ENCODE results near the gene STX5. TPM values are rescaled to one million over a fixed set of nuclear protein-coding genes. Genes with fewer than 3 reads are reported as not detected.
"Not testable (repeated sequence)": the region's sequence is repeated elsewhere in the genome, so short reads cannot be mapped to it uniquely, and the experiment has no call there.

Gene STX5
- total and polyA plus RNA-seq, 9 of the 15 experiments (the other 6 are each of a cell fraction or from before 2014, with no cell fraction given) = 2.8 to 28.6 (median 23.7) TPM

DNA sequence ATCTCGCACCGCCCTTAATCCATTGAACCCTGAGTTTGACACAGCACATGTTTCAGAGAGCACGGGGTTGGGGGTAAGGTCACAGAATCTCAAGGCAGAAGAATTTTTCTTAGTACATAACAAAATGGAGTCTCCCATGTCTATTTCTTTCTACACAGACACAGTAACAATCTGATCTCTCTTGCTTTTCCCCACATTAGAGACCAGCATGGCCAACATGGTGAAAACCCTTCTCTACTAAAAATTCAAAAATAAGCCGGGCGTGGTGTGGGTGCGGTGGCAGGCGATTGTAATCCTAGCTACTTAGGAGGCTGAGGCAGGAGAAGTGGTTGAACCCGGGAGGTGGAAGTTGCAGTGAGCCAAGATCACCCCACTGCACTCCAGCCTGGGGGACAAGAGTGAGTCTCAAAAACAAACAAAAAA lies 27.4 kb upstream of the STX5 start (continued):
- TF ChIP-seq, protein P1, sequence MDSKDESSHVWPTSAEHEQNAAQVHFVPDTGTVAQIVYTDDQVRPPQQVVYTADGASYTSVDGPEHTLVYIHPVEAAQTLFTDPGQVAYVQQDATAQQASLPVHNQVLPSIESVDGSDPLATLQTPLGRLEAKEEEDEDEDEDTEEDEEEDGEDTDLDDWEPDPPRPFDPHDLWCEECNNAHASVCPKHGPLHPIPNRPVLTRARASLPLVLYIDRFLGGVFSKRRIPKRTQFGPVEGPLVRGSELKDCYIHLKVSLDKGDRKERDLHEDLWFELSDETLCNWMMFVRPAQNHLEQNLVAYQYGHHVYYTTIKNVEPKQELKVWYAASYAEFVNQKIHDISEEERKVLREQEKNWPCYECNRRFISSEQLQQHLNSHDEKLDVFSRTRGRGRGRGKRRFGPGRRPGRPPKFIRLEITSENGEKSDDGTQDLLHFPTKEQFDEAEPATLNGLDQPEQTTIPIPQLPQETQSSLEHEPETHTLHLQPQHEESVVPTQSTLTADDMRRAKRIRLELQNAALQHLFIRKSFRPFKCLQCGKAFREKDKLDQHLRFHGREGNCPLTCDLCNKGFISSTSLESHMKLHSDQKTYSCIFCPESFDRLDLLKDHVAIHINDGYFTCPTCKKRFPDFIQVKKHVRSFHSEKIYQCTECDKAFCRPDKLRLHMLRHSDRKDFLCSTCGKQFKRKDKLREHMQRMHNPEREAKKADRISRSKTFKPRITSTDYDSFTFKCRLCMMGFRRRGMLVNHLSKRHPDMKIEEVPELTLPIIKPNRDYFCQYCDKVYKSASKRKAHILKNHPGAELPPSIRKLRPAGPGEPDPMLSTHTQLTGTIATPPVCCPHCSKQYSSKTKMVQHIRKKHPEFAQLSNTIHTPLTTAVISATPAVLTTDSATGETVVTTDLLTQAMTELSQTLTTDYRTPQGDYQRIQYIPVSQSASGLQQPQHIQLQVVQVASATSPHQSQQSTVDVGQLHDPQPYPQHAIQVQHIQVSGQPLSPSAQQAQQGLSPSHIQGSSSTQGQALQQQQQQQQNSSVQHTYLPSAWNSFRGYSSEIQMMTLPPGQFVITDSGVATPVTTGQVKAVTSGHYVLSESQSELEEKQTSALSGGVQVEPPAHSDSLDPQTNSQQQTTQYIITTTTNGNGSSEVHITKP (IDR thresholded peaks at IDR 0.05; ENCODE audit: partially characterized antibody) = peak; percentile 60
- TF ChIP-seq ZNF398 (CRISPR knock-in tag; IDR thresholded peaks at IDR 0.05) = 0 out of 2 replicates have a peak, but pooled peaks have one; percentile 33
- TF ChIP-seq, protein P2, sequence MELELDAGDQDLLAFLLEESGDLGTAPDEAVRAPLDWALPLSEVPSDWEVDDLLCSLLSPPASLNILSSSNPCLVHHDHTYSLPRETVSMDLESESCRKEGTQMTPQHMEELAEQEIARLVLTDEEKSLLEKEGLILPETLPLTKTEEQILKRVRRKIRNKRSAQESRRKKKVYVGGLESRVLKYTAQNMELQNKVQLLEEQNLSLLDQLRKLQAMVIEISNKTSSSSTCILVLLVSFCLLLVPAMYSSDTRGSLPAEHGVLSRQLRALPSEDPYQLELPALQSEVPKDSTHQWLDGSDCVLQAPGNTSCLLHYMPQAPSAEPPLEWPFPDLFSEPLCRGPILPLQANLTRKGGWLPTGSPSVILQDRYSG (tag; conservative IDR thresholded peaks at IDR 0.05; ENCODE audit: low read depth) = peak; percentile 89
- peak; percentile 66; the same call in 1 of the 2 replicates for TF ChIP-seq SMAD4 (CRISPR knock-in tag; conservative IDR thresholded peaks at IDR 0.05)
- peak; percentile 84 for TF ChIP-seq PTRF (tag; IDR thresholded peaks at IDR 0.05)
- TF ChIP-seq, protein P3, sequence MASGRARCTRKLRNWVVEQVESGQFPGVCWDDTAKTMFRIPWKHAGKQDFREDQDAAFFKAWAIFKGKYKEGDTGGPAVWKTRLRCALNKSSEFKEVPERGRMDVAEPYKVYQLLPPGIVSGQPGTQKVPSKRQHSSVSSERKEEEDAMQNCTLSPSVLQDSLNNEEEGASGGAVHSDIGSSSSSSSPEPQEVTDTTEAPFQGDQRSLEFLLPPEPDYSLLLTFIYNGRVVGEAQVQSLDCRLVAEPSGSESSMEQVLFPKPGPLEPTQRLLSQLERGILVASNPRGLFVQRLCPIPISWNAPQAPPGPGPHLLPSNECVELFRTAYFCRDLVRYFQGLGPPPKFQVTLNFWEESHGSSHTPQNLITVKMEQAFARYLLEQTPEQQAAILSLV (tag; IDR thresholded peaks at IDR 0.05) = 0 out of 2 replicates have a peak, but pooled peaks have one; percentile 41
- not testable (repeated sequence) for TF ChIP-seq NR4A1 (CRISPR knock-in tag; IDR thresholded peaks at IDR 0.05)
- peak; percentile 94 for TF ChIP-seq NR4A1 (tag; IDR thresholded peaks at IDR 0.05)
- TF ChIP-seq ZBTB17 (CRISPR knock-in tag; IDR thresholded peaks at IDR 0.05) = peak; percentile 77; the same call in 1 of the 2 replicates
- peak; percentile 86 for TF ChIP-seq ZNF311 (CRISPR knock-in tag; IDR thresholded peaks at IDR 0.05)
- 0 out of 2 replicates have a peak, but pooled peaks have one; percentile 70 for TF ChIP-seq ID3 (CRISPR knock-in tag; IDR thresholded peaks at IDR 0.05)
- peak; percentile 91 for TF ChIP-seq ID3 (tag; IDR thresholded peaks at IDR 0.05)
- peak; percentile 53 for TF ChIP-seq ILK (tag; IDR thresholded peaks at IDR 0.05; ENCODE audit: borderline replicate concordance, low read depth)
- TF ChIP-seq ZNF79 (CRISPR knock-in tag; IDR thresholded peaks at IDR 0.05; ENCODE audit: low read depth) = peak; percentile 78; the same call in 1 of the 2 replicates
- 0 out of 2 replicates have a peak, but pooled peaks have one; percentile 54 for TF ChIP-seq TCFL5 (CRISPR knock-in tag; conservative IDR thresholded peaks at IDR 0.05)
- peak; percentile 53; the same call in 1 of the 2 replicates for TF ChIP-seq HINFP (tag; conservative IDR thresholded peaks at IDR 0.05; ENCODE audit: low read depth)
- peak; percentile 22; the same call in 1 of the 2 replicates for TF ChIP-seq ZNF239 (CRISPR knock-in tag; IDR thresholded peaks at IDR 0.05)

Data from K562 (cell line).